Tibial artery (tissue), 4 donors: ENCODE data around the gene LARGE1.

Experiments used
- DNase-seq, 2 donors: peaks; one replicate each; pipeline ENCODE4 v3.0.0-alpha.2; 2019
- H3K27ac ChIP-seq, 2 donors: fragments of 200-600 bp; sonication (generic) in 1 of 2; 1 replicate in 1 of 2; 2 replicates in 1 of 2; pipeline ENCODE4 v1.5.1; 2018 to 2019; ENCODE audit warnings: mild to moderate bottlenecking in 1 of 2
- H3K27me3 ChIP-seq, 2 donors: fragments of 200-600 bp; sonication (generic) in 1 of 2; one replicate each; pipeline versions ENCODE4 v1.5.1 to v1.6.0; 2016 to 2019
- H3K36me3 ChIP-seq, 3 donors: fragments of 200-600 bp; sonication (generic) in 2 of 3; one replicate each; pipeline ENCODE4 v1.5.1; 2016 to 2019; ENCODE audit warnings: mild to moderate bottlenecking in 2 of 3
- H3K4me1 ChIP-seq, 4 donors: fragments of 200-600 bp; sonication (generic) in 2 of 4; 1 replicate in 3 of 4; 2 replicates in 1 of 4; pipeline ENCODE4 v1.5.1; 2016 to 2019
- H3K4me3 ChIP-seq, 2 donors: fragments of 200-600 bp; sonication (generic) in 1 of 2; 1 replicate in 1 of 2; 2 replicates in 1 of 2; pipeline ENCODE4 v1.5.1; 2018 to 2019; ENCODE audit warnings: mild to moderate bottlenecking in 2 of 2
- H3K9me3 ChIP-seq, 3 donors: fragments of 200-600 bp; sonication (generic) in 1 of 3; one replicate each; pipeline ENCODE4 v1.5.1; 2016 to 2019
- CTCF ChIP-seq, 2 experiments: fragments of 200-600 bp in 1 of 2; fragments of 450-650 bp in 1 of 2; IDR thresholded peaks; one replicate each; pipeline ENCODE4 v1.5.1; 2017 to 2019; ENCODE audit warnings: antibody characterized with exemption in 2 of 2, mild to moderate bottlenecking in 1 of 2, moderate library complexity in 1 of 2
- intact Hi-C: fragments of 100-400 bp; cut with DNase I; formaldehyde crosslinking; loops from one replicate; pipeline ENCODE4 v1.15.0; 2023; ENCODE audit warnings: low total_unique reads

LARGE1 gene

GRCh38 chr22:33438273-33438672 lies 482.0 kb downstream of the LARGE1 start:
- H3K27me3 ChIP-seq = no peaks in the 10 kb centered on the region
- H3K27ac ChIP-seq = no peak overlapping the region
- intact Hi-C loops = no loop called here
- H3K4me3 ChIP-seq = no peak overlapping the region
- DNase-seq = no peak
- no peak for TF ChIP-seq CTCF (IDR thresholded peaks at IDR 0.05)
- no peaks in the 10 kb centered on the region for H3K9me3 ChIP-seq
- no peaks in the 10 kb centered on the region for H3K36me3 ChIP-seq
- peaks cover 0 to 9% (median 3%) of the 10 kb centered on the region in 4 donors for H3K4me1 ChIP-seq

GRCh38 chr22:33431300-33431699 lies 489.0 kb downstream of the LARGE1 start:
- Histone ChIP-seq H3K27me3 (no peaks in the 10 kb centered on the region), H3K27ac (no peak overlapping the region), H3K9me3 (no peaks in the 10 kb centered on the region), H3K36me3 (peaks cover 0 to 25% (median 24%) of the 10 kb centered on the region in 3 donors), H3K4me1 (no peaks in the 10 kb centered on the region), H3K4me3 (no peak overlapping the region)
- DNase-seq = no peak
- no peak for TF ChIP-seq CTCF (IDR thresholded peaks at IDR 0.05)
- intact Hi-C loops = no loop called here

- Histone ChIP-seq H3K4me1 (no peaks in the 10 kb centered on the region), H3K27me3 (no peaks in the 10 kb centered on the region), H3K36me3 (peaks cover 0 to 25% (median 24%) of the 10 kb centered on the region in 3 donors), H3K9me3 (no peaks in the 10 kb centered on the region), H3K27ac (no peak overlapping the region), H3K4me3 (no peak overlapping the region)
- DNase-seq = no peak
- intact Hi-C loops = no loop called here
- TF ChIP-seq CTCF (IDR thresholded peaks at IDR 0.05) = no peak
Measured at GRCh38 chr22:33429281-33429680, 491.0 kb downstream of the LARGE1 start.

- Histone ChIP-seq H3K4me1 (no peaks in the 10 kb centered on the region), H3K9me3 (no peaks in the 10 kb centered on the region), H3K36me3 (peaks cover 0 to 25% (median 24%) of the 10 kb centered on the region in 3 donors), H3K27me3 (no peaks in the 10 kb centered on the region), H3K27ac (no peak overlapping the region), H3K4me3 (no peak overlapping the region)
- TF ChIP-seq CTCF (IDR thresholded peaks at IDR 0.05) = no peak
- no peak for DNase-seq
- intact Hi-C loops = no loop called here
Measured at GRCh38 chr22:33427461-33427860, 492.8 kb downstream of the LARGE1 start.

GRCh38 chr22:33426451-33426850 lies 493.8 kb downstream of the LARGE1 start:
- no peaks in the 10 kb centered on the region for H3K27me3 ChIP-seq
- H3K27ac ChIP-seq = no peak overlapping the region
- no peak overlapping the region for H3K4me3 ChIP-seq
- TF ChIP-seq CTCF (IDR thresholded peaks at IDR 0.05) = no peak
- no peaks in the 10 kb centered on the region for H3K4me1 ChIP-seq
- DNase-seq = no peak
- intact Hi-C loops = no loop called here
- peaks cover 0 to 19% (median 16%) of the 10 kb centered on the region in 3 donors for H3K36me3 ChIP-seq
- no peaks in the 10 kb centered on the region for H3K9me3 ChIP-seq

GRCh38 chr22:33421859-33422258 lies 498.4 kb downstream of the LARGE1 start:
- TF ChIP-seq CTCF (IDR thresholded peaks at IDR 0.05) = no peak
- H3K27ac ChIP-seq = no peak overlapping the region
- H3K4me1 ChIP-seq = no peaks in the 10 kb centered on the region
- intact Hi-C loops = no loop called here
- DNase-seq = no peak
- no peak overlapping the region for H3K4me3 ChIP-seq
- H3K36me3 ChIP-seq = peaks cover 0 to 4% (median 0%) of the 10 kb centered on the region in 3 donors
- H3K27me3 ChIP-seq = no peaks in the 10 kb centered on the region
- no peaks in the 10 kb centered on the region for H3K9me3 ChIP-seq
